Osteoblast (primary cell): Measurements from ENCODE around the gene TAAR8. TPM values are rescaled to one million over a fixed set of nuclear protein-coding genes. Genes with fewer than 3 reads are reported as not detected.

Experiments
- DNase-seq: peaks from one replicate; pipeline ENCODE4 v3.0.0; 2011; ENCODE audit warnings: low spot score, mixed read lengths; ENCODE audit not compliant: insufficient read length; ENCODE audit errors: missing footprints
- H2AFZ ChIP-seq: 2 replicates; pipeline ENCODE4 v1.6.0; 2011; ENCODE audit warnings: mild to moderate bottlenecking, low read length
- H3K27ac ChIP-seq: 2 replicates; pipeline ENCODE4 v1.5.1; 2011; ENCODE audit warnings: mild to moderate bottlenecking, low read depth, low read length, moderate library complexity
- H3K27me3 ChIP-seq: 2 replicates; pipeline ENCODE4 v1.6.0; 2012; ENCODE audit warnings: mild to moderate bottlenecking, control low read depth, inconsistent platforms, low read length, moderate library complexity; ENCODE audit not compliant: insufficient read depth
- H3K36me3 ChIP-seq: 2 replicates; pipeline ENCODE4 v1.5.1; 2011; ENCODE audit warnings: mild to moderate bottlenecking, low read length, control low read depth, moderate library complexity; ENCODE audit not compliant: insufficient read depth
- H3K4me1 ChIP-seq: 2 replicates; pipeline ENCODE4 v1.5.1; 2011; ENCODE audit warnings: mild to moderate bottlenecking, low read length, control low read depth, moderate library complexity; ENCODE audit not compliant: insufficient read depth
- H3K4me2 ChIP-seq: 2 replicates; pipeline ENCODE4 v1.6.0; 2011; ENCODE audit warnings: mild to moderate bottlenecking, low read length; ENCODE audit not compliant: insufficient read depth
- H3K4me3 ChIP-seq: fragments of 200-600 bp; sonication (generic); 3 replicates; pipeline ENCODE4 v1.5.1; 2012; ENCODE audit warnings: mild to moderate bottlenecking, low read length, inconsistent platforms; ENCODE audit not compliant: insufficient read depth
- H3K79me2 ChIP-seq: 2 replicates; pipeline ENCODE4 v1.6.0; 2012; ENCODE audit warnings: mild to moderate bottlenecking, low read length, control low read depth, inconsistent platforms; ENCODE audit not compliant: insufficient read depth
- H3K9me3 ChIP-seq: 2 replicates; pipeline ENCODE4 v1.5.1; 2011; ENCODE audit warnings: low read depth, low read length, control low read depth
- H4K20me1 ChIP-seq: 2 replicates; pipeline ENCODE4 v1.6.0; 2012; ENCODE audit warnings: mild to moderate bottlenecking, low read length, control low read depth; ENCODE audit not compliant: insufficient read depth
- CTCF ChIP-seq: IDR thresholded peaks from 2 replicates; pipeline ENCODE4 v1.5.1; 2011; ENCODE audit warnings: mild to moderate bottlenecking, low read depth, low read length, moderate library complexity; ENCODE audit errors: extremely low read depth
- total RNA-seq: library from RNA; depleted of rRNA; stranded (reverse); fragments of >200 nt; gene quantifications from 2 replicates; pipeline ENCODE4 v1.2.3, GENCODE V29; 2012

TAAR8 gene
- total RNA-seq, 1 donor = not detected

- peaks cover 50% of the 10 kb centered on the region for H3K79me2 ChIP-seq
- H3K27me3 ChIP-seq = peaks cover 3% of the 10 kb centered on the region
- no peaks in the 10 kb centered on the region for H3K9me3 ChIP-seq
- peaks cover 21% of the 10 kb centered on the region for H4K20me1 ChIP-seq
- peak within 1 kb of the TSS; percentile 94 for H2AFZ ChIP-seq
- peak within 1 kb of the TSS; percentile 87 for H3K4me3 ChIP-seq
- H3K36me3 ChIP-seq = no peaks in the 10 kb centered on the region
- peak within 1 kb of the TSS; percentile 93 for H3K4me2 ChIP-seq
- peaks cover 35% of the 10 kb centered on the region for H3K4me1 ChIP-seq
- DNase-seq = peak; percentile 95
- TF ChIP-seq CTCF = no peak
- H3K27ac ChIP-seq = peak within 1 kb of the TSS; percentile 8
Measured at GRCh38 chr6:132512638-132513632, 39.5 kb upstream of the TAAR8 start, which contains the start of gene STX7. Gene STX7, minus strand, starts transcription at chr6:132513116. Its CDS starts 9,586 bp downstream, at chr6:132503530.

- peak overlapping the region; percentile 93 for H3K4me2 ChIP-seq
- DNase-seq = no peak
- H3K4me3 ChIP-seq = no peak overlapping the region
Measured at GRCh38 chr6:132513831-132514545, 38.5 kb upstream of the TAAR8 start.

GRCh38 chr6:132515386-132515785, 37.1 kb upstream of the TAAR8 start:
- Histone ChIP-seq H3K4me1 (peaks cover 34% of the 10 kb centered on the region), H3K27ac (no peak overlapping the region), H3K4me2 (no peak overlapping the region), H3K4me3 (no peak overlapping the region), H4K20me1 (peaks cover 7% of the 10 kb centered on the region), H2AFZ (no peak overlapping the region), H3K79me2 (peaks cover 26% of the 10 kb centered on the region), H3K27me3 (peaks cover 3% of the 10 kb centered on the region), H3K36me3 (no peaks in the 10 kb centered on the region), H3K9me3 (no peaks in the 10 kb centered on the region)
- TF ChIP-seq CTCF = no peak
- no peak for DNase-seq

More at GRCh38 chr6:132513831-132514545, 38.5 kb upstream of the TAAR8 start:
- Histone ChIP-seq H3K27me3 (peaks cover 3% of the 10 kb centered on the region), H3K79me2 (peaks cover 39% of the 10 kb centered on the region), H4K20me1 (peaks cover 11% of the 10 kb centered on the region), H2AFZ (no peak overlapping the region), H3K9me3 (no peaks in the 10 kb centered on the region), H3K27ac (no peak overlapping the region), H3K36me3 (no peaks in the 10 kb centered on the region), H3K4me1 (peaks cover 34% of the 10 kb centered on the region)
- no peak for TF ChIP-seq CTCF

- peak; percentile 31 for DNase-seq
- no peak for TF ChIP-seq CTCF
- Histone ChIP-seq H3K79me2 (no peaks in the 10 kb centered on the region), H3K27me3 (peaks cover 3% of the 10 kb centered on the region), H2AFZ (no peak overlapping the region), H4K20me1 (no peaks in the 10 kb centered on the region), H3K4me1 (peaks cover 13% of the 10 kb centered on the region), H3K4me3 (no peak overlapping the region), H3K36me3 (no peaks in the 10 kb centered on the region), H3K27ac (peak overlapping the region; percentile 49), H3K4me2 (peak overlapping the region; percentile 56), H3K9me3 (no peaks in the 10 kb centered on the region)
Measured at GRCh38 chr6:132520953-132521352, 31.5 kb upstream of the TAAR8 start.
